Panc1 (cell line): Measurements from ENCODE around the gene C1orf146. TPM values are rescaled to one million over a fixed set of nuclear protein-coding genes. Genes with fewer than 3 reads are reported as not detected.

ENCODE experiments used
- ATAC-seq: fragments of 200-7000 bp; cut with Tn5 transposase; 2 replicates; pipeline ENCODE4 v1.9.1; 2020; ENCODE audit warnings: mild to moderate bottlenecking, moderate library complexity
- BruUV-seq: library from RNA; stranded (reverse); fragments of 400-500 nt; replicated peaks from 2 replicates; lab custom pipeline; 2021; lab: Mats Ljungman, UMichigan
- CTCF ChIA-PET: fragments of 300-600 bp; sonication (Branson Sonifier 250); formaldehyde crosslinking; loops from one replicate; lab custom pipeline; 2022; ENCODE audit warnings: antibody characterized with exemption; lab: Charles Lee
- POLR2A ChIA-PET: fragments of 300-600 bp; sonication (Branson Sonifier 250); formaldehyde crosslinking; loops from one replicate; lab custom pipeline; 2022; ENCODE audit warnings: antibody characterized with exemption; lab: Charles Lee
- DNase-seq: peaks from one replicate; pipeline ENCODE4 v3.0.0-alpha.2; 2010; ENCODE audit warnings: low read depth, low spot score
- H3K27ac ChIP-seq: 2 replicates; pipeline ENCODE4 v1.5.1; 2011; ENCODE audit warnings: mild to moderate bottlenecking, low read length, inconsistent platforms
- H3K27me3 ChIP-seq: fragments of 200-500 bp; sonication (Bioruptor generic); 2 replicates; pipeline ENCODE4 v1.6.0; 2014; ENCODE audit warnings: low read length, inconsistent platforms; ENCODE audit not compliant: control insufficient read depth, insufficient read depth
- H3K36me3 ChIP-seq: fragments of 200-500 bp; sonication (Bioruptor generic); 2 replicates; pipeline ENCODE4 v1.5.1; 2014; ENCODE audit warnings: inconsistent platforms, mild to moderate bottlenecking, low read length, moderate library complexity; ENCODE audit not compliant: control insufficient read depth, insufficient read depth
- H3K4me1 ChIP-seq: 2 replicates; pipeline ENCODE4 v1.5.1; 2011; ENCODE audit warnings: inconsistent platforms, mild to moderate bottlenecking, low read length, moderate library complexity; ENCODE audit not compliant: control insufficient read depth, insufficient read depth
- H3K4me3 ChIP-seq, 2 experiments: 2 replicates each; pipeline ENCODE4 v1.5.1; 2011 to 2012; ENCODE audit warnings: low read depth in 2 of 2, low read length in 2 of 2, mild to moderate bottlenecking in 2 of 2, inconsistent platforms in 1 of 2, moderate library complexity in 1 of 2
- H3K9me3 ChIP-seq: fragments of 200-500 bp; sonication (Bioruptor generic); 2 replicates; pipeline ENCODE4 v1.5.1; 2014; ENCODE audit warnings: low read depth, mild to moderate bottlenecking, inconsistent platforms, low read length, moderate library complexity; ENCODE audit not compliant: control insufficient read depth, insufficient read depth
- CTCF ChIP-seq: fragments of 450-650 bp; IDR thresholded peaks from 2 replicates; pipeline ENCODE4 v1.5.1; 2017; ENCODE audit warnings: mild to moderate bottlenecking
- POLR2AphosphoS5 ChIP-seq: IDR thresholded peaks from 2 replicates; pipeline ENCODE4 v1.6.1; 2012; ENCODE audit warnings: mild to moderate bottlenecking, low read depth, low read length, moderate library complexity
- SIN3A ChIP-seq: IDR thresholded peaks from 2 replicates; pipeline ENCODE4 v1.6.1; 2012; ENCODE audit warnings: low read depth, mild to moderate bottlenecking, low read length, moderate library complexity, borderline replicate concordance; ENCODE audit not compliant: insufficient read depth
- TCF7L2 ChIP-seq: IDR thresholded peaks from 2 replicates; pipeline ENCODE4 v1.6.1; 2011; ENCODE audit warnings: mild to moderate bottlenecking, low read depth, low read length, inconsistent platforms
- in situ Hi-C: cut with HindIII; loops from 2 replicates; pipeline ENCODE4 v1.10.0; 2016; ENCODE audit warnings: low sequenced_read_pairs, low pct_unique_long_range_greater_than_20kb
- intact Hi-C: fragments of 100-400 bp; cut with micrococcal nuclease; formaldehyde crosslinking; loops from one replicate; pipeline ENCODE4 v1.10.0; 2022; ENCODE audit not compliant: unreplicated experiment
- total RNA-seq: library from RNA; stranded (reverse); gene quantifications from one replicate; pipeline ENCODE4 v1.2.1, GENCODE V29; 2021; ENCODE audit not compliant: unreplicated experiment
- TF ChIP-seq, protein P1 (sequence below), 2 experiments: IDR thresholded peaks; 2 replicates each; pipeline ENCODE4 v1.6.1; 2011 to 2012; ENCODE audit warnings: low read depth in 2 of 2, control low read depth in 1 of 2, low read length in 1 of 2, mild to moderate bottlenecking in 1 of 2, moderate library complexity in 1 of 2; ENCODE audit not compliant: insufficient read depth in 1 of 2

The C1orf146 gene
- total RNA-seq, 1 experiment from 2014 or later, result not detected

DNA sequence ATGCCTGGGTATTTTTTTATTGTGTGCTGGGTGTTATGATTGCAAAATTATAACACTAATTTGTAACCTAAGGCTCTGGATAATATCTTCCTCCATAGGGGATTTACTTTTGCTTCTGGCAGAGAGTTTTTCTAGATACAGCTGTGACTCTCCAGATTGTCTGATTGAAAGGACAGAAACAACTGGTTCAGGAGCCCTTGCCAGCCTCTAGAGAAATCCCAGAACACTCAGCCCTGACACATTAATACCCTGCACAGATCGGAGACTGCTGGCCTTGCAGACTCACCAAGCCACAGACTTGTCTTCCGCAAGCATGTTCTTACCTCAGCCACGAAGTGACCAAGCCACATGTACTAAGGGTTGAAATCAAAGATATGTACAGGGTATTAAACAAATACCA, 10.7 kb downstream of the C1orf146 start:
- H3K27me3 ChIP-seq, result no peaks in the 10 kb centered on the region
- in situ Hi-C loops (no loop called here), intact Hi-C loops (no loop called here)
- H3K9me3 ChIP-seq, result no peaks in the 10 kb centered on the region
- no peak for ATAC-seq
- no peak overlapping the region for H3K27ac ChIP-seq
- H3K4me3 ChIP-seq, result no peak overlapping the region
- POLR2A ChIA-PET, result no interaction called here
- DNase-seq, result no peak
- TF ChIP-seq POLR2AphosphoS5 (no peak), CTCF (no peak), TCF7L2 (no peak), SIN3A (no peak)
- TF ChIP-seq, protein P1, sequence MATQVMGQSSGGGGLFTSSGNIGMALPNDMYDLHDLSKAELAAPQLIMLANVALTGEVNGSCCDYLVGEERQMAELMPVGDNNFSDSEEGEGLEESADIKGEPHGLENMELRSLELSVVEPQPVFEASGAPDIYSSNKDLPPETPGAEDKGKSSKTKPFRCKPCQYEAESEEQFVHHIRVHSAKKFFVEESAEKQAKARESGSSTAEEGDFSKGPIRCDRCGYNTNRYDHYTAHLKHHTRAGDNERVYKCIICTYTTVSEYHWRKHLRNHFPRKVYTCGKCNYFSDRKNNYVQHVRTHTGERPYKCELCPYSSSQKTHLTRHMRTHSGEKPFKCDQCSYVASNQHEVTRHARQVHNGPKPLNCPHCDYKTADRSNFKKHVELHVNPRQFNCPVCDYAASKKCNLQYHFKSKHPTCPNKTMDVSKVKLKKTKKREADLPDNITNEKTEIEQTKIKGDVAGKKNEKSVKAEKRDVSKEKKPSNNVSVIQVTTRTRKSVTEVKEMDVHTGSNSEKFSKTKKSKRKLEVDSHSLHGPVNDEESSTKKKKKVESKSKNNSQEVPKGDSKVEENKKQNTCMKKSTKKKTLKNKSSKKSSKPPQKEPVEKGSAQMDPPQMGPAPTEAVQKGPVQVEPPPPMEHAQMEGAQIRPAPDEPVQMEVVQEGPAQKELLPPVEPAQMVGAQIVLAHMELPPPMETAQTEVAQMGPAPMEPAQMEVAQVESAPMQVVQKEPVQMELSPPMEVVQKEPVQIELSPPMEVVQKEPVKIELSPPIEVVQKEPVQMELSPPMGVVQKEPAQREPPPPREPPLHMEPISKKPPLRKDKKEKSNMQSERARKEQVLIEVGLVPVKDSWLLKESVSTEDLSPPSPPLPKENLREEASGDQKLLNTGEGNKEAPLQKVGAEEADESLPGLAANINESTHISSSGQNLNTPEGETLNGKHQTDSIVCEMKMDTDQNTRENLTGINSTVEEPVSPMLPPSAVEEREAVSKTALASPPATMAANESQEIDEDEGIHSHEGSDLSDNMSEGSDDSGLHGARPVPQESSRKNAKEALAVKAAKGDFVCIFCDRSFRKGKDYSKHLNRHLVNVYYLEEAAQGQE (IDR thresholded peaks at IDR 0.05; ENCODE audit: insufficient read depth in 1 of 2, low read depth in 2 of 2, low read length in 1 of 2), result no peak
- H3K36me3 ChIP-seq, result no peaks in the 10 kb centered on the region; the same call in 1 of the 2 replicates
- BruUV-seq, result no TSS peak
- CTCF ChIA-PET, result no interaction called here
- no peaks in the 10 kb centered on the region for H3K4me1 ChIP-seq

DNA sequence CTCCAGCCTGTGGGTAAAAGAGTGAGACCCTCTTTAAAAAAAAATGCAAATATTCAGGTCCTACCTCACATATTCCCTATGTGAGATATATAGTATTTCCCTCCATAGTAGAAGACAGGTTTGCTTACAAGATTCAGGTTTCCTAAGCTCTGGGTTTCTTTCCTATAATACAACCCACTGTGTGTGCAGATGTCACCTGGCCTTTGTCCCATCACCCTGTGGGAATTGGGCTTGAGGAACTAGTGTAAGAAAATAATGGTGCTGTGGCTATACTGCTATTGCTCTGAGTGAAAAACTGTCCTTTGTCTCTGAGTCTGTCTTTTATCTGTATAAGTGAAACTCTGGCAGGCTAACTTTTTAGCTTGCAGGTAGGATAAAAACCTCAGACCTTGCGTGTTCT, 13.0 kb downstream of the C1orf146 start:
- intact Hi-C loops (no loop called here), in situ Hi-C loops (no loop called here)
- POLR2A ChIA-PET, result no interaction called here
- TF ChIP-seq SIN3A (no peak), CTCF (no peak), TCF7L2 (no peak), POLR2AphosphoS5 (no peak)
- TF ChIP-seq, protein P1 (IDR thresholded peaks at IDR 0.05; ENCODE audit: insufficient read depth in 1 of 2, low read depth in 2 of 2, low read length in 1 of 2), result no peak
- no peak for ATAC-seq
- Histone ChIP-seq H3K36me3 (no peaks in the 10 kb centered on the region; the same call in 1 of the 2 replicates), H3K27ac (no peak overlapping the region), H3K4me1 (no peaks in the 10 kb centered on the region), H3K4me3 (no peak overlapping the region), H3K9me3 (no peaks in the 10 kb centered on the region), H3K27me3 (no peaks in the 10 kb centered on the region)
- DNase-seq, result no peak
- BruUV-seq, result no TSS peak
- CTCF ChIA-PET, result no interaction called here
